Measurements from ENCODE around the gene MBP.

GRCh38 chr18:77043541-77044280 is 88.9 kb downstream of the MBP start:
- no peak for TF ChIP-seq ZFX (IDR thresholded peaks at IDR 0.05)
- TF ChIP-seq, protein P1, sequence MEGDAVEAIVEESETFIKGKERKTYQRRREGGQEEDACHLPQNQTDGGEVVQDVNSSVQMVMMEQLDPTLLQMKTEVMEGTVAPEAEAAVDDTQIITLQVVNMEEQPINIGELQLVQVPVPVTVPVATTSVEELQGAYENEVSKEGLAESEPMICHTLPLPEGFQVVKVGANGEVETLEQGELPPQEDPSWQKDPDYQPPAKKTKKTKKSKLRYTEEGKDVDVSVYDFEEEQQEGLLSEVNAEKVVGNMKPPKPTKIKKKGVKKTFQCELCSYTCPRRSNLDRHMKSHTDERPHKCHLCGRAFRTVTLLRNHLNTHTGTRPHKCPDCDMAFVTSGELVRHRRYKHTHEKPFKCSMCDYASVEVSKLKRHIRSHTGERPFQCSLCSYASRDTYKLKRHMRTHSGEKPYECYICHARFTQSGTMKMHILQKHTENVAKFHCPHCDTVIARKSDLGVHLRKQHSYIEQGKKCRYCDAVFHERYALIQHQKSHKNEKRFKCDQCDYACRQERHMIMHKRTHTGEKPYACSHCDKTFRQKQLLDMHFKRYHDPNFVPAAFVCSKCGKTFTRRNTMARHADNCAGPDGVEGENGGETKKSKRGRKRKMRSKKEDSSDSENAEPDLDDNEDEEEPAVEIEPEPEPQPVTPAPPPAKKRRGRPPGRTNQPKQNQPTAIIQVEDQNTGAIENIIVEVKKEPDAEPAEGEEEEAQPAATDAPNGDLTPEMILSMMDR (conservative IDR thresholded peaks at IDR 0.05): no peak

Measured in C4-2B (cell line).